NCI-H446 treated with DMSO at 0.1 percent for 48 hours (cell line): ENCODE measurements around the gene LPP.

Source experiments
- DNase-seq: peaks from one replicate; lab custom pipeline; 2025; lab: John Stamatoyannopoulos, UW

Gene LPP

DNA sequence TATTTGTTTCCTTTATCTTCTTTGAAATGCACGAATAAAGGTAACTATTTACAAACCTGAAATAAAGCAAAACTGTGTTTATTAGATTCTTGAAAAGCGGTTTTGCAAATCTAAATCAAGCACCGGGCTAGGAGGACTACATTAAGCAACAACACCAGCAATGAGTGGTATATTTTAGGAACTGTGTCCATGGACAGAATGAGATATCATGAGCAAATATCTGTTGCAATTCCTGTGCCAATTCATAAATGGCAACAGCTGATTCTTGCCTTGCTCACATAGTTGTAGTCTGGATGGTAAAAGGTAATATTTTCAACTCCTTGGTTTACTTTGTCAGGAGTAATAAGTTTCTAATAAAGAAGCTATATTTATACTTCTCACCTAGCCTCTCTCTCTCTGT lies 403.3 kb downstream of the LPP start:
- no peak for DNase-seq

DNA sequence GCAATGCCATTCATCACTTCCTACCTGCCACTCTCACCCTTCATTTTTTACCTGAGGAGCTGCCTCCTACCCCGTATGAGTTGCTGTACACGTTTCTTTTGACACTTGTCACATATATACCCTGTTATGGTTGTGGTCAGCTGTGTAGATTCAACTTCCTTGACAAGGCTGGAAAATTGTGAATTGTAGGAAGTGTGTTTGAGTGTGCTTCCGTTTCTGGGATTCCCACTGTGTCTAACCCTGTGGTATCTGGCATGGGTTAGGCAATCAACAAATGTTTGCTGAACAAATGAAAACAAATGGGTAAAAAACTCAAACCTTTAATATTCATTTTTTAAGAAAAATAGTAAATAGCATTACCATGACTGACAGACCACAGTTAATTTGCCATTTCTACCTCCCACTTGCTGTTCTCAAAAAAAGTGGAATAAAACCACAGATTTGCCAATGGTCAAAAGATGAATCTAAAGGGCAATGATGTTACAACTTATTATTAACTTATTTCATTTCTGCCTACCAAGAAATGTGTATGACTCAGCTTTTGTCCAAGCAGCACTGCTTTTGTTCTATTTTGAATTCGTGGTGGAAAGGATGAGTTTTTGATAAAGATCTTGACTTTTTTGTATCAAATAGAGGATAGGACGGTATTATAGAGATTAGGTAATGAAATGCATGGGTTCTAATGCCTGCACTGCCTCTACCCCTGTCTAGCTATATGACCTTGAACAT lies 404.6 kb downstream of the LPP start:
- no peak for DNase-seq

GRCh38 chr3:188559072-188559429 lies 405.1 kb downstream of the LPP start:
- no peak for DNase-seq

DNA sequence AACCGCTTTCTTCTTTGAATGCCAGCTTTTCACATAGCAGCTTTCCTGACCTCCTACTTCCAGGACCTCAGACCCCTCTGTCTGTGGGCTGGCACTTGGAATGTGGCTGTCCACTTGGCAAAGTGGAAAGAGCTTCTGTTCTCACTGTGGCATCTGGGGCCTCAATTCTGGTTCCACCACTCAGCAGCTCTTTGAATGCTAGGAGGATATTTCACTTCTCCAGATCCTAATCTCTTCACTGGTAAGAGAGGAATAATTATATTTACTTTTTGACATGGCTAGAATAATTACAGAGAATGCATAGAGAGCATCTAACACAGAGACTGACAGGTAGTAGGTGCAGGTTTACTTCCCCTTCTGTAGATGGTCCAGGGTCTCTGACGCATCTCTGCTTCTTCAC lies 405.9 kb downstream of the LPP start:
- no peak for DNase-seq

DNA sequence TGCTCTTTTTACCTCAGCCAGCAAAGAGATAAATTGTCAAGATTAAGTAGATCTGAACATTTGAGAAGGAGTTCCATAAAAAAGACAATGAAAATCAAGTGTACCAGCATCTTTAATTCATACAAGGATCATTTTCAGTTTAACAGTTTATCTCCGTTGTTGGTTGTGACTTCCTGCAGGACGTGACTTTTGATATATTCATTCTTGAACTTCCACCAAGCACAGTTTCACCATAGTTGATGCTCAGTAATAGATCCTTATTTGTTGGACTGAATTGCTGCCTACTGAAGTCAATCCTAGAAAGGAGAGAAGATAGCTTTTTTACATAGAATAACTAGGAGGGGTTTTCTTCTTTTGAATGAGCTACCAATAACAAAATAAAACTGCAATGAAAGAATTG lies 408.2 kb downstream of the LPP start:
- DNase-seq: no peak

DNA sequence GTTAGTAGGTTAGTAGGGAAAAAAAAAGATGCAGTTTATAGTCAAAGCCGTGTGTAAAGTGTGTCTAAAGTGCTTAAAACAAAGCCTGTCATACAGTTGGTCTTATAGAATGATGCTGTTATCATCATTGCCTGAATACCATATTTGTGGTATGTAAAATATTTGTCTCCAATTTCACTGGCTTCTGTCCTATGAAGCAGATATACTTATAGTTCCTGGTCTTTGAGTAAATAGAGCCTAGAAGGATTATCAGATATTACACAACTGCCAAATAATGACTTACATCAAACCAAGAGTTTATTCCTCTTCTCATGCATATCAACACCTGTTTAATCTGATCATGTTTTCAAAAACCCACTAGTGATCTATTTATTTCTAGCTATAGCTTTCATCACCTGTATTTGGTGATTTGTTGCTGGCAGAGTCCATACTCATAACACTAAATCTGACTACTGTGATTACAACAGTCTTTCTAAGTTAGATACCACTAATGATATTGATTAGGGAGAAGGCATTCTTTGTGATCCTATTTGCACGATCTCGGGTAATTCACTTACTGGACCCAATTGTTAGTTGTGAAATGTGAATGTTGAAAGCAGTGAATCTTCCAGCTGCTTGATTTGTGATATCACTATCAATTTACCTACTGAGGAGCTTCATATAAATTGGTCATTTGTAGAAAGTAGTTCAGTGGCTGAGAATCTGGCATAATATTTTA lies 413.7 kb downstream of the LPP start:
- DNase-seq: no peak

GRCh38 chr3:188568736-188569135 lies 414.8 kb downstream of the LPP start:
- no peak for DNase-seq

- no peak for DNase-seq
These were observed 417.7 kb downstream of the LPP start for GRCh38 chr3:188571531-188572095.

- no peak for DNase-seq
These were observed 419.5 kb downstream of the LPP start for GRCh38 chr3:188573291-188573940.

- no peak for DNase-seq
These were observed 420.0 kb downstream of the LPP start for GRCh38 chr3:188573956-188574355.

DNA sequence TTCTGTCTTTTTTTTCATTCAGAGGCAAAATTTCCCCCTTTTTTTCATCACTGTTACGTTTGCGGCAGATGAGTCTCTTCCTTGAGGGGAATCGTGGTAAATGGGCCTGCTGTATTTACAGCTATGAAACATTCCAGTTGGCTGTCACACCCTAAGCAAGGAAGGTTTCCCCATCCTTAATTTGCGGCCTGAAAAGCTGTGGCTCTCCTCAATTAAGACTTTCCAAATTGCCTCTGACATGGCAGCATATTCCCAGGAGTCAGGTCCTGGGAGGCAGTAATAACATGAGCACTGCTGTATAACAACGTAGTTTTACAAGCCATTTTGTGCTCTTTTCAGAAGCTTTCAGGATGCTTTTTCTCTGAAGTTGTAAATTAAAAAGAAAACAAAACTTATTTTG lies 420.9 kb downstream of the LPP start:
- DNase-seq: no peak

DNA sequence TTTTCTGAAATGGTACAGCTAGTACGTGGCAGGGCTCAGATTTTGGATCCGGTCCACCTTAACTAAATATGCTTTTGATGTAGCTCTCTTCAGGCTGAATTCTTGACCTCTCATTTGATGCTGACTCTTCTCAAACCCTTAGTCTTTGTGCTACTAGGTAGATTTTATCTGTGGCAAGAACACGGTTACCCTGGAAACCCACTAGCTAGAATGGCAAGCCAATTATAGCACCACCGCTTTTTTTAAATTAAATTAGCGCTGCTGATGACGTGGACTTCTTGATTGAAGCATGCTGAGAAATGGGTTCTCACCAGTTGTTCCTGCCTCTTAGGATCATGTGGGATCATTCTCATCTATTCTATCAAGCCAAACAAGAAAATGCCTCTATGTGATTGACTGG lies 421.5 kb downstream of the LPP start:
- DNase-seq: no peak

DNA sequence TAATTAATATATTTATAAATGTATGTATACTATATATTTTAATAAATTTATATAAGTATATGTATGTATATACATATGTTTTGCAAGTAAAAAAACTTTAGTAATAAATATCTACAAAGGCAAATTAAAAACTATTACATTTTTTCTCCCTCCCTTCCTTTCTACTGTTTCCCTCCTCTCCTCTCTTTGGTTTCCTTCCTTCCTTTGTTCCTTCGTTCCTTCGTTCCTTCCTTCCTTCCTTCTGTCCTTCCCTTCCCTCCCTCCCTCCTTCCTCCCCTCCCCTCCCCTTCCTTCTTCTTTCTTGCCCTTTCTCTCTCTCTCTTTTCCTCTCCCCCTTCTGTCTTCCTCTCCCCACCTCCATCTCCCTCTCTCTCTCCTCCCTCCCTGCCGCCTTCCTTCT lies 423.6 kb downstream of the LPP start:
- no peak for DNase-seq

- peak; percentile 53 for DNase-seq
These were observed 424.8 kb downstream of the LPP start for GRCh38 chr3:188578576-188579363.

- no peak for DNase-seq
These were observed 426.3 kb downstream of the LPP start for GRCh38 chr3:188580223-188580622.

DNA sequence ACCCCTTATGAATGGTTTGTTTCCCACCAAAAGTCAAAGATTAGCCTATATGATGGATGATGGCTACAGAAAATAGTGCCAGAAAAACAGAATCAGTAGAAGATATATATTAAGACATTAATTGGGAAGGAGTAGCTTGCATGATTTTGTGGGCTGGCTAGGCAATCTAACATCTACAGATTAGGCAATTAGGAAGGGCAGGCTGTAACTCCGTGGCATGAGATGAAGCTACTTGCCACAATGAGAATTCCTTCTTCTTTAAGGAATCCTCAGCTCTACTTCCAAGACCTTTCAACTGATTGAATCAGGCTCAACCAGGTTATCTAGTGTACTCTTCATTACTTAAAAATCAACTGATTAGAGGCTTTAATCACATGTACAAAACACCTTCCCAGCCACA lies 426.7 kb downstream of the LPP start:
- no peak for DNase-seq

GRCh38 chr3:188581365-188581764 lies 427.4 kb downstream of the LPP start:
- DNase-seq: no peak

DNA sequence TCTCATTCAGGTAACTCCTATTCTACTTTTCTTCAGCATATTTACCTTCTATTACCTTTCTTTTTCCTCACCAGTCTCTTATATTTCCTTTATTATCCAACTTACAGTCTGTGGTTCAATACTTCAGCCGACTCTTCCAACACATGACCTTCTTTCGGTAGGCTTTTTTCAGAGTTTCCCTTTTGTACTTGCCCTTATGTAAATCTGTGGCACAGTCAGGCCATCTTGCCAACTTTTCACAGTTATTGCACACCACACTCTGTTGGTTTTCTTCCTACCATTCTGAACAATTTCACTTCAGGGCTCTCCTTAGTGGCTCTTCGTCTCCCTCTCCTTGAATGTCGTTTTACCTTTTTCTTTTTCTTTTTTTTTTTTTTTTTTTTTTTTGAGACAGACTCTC lies 427.8 kb downstream of the LPP start:
- no peak for DNase-seq

GRCh38 chr3:188583341-188584161 lies 429.6 kb downstream of the LPP start:
- no peak for DNase-seq

DNA sequence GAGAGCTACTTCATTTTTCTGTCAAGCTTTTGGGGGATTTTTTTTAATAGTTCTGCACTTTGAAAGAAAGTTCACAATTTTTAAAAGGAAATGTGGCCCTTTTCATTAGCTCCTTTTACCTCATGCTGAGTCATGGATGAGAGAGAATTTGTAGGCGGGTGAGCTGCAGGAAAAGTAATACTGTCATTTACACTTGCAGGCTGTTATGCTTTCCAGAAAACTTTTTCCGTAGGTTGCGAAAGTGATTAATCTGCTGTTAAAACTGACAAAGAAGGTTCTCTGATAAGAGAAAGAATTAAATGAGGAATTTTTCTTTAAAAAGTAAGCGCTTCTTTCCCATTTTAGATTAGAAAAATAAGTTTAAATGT lies 430.2 kb downstream of the LPP start:
- no peak for DNase-seq

DNA sequence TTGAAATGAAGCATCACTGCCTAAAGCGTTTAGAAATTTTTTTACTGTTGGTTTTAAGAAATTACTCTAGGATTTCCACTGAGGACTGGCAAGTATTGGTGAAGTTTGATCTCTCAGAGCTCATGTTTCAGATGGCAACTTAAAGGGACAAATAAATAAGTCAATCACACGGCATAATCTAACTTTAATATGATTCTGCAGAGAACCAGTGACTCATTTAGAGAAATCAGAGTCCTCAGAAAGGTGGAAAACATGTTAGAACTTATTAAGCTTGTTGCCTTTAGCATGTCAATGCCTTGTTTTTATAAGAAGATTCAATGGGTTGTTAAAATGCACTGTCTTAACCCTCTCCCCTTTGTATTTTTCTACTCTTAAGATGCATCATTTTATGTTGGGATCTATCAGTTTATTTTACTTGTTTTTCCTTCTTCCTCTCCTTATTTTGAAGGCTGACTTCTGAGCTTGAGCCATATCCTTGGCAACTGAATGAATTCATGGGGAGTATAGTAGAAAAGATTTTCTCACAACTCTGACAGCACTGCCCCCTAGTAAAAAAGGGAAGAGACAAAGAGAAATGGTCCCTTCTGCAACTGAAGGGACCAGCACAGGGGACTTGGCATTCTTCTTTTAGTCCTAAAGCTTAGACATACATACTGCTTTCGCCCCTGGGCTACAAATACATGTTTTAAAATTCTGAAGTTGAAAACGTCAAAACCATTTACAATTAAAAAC lies 431.2 kb downstream of the LPP start:
- DNase-seq: no peak
